Mucosa of descending colon (tissue), 3 donors: ENCODE measurements around the gene INSRR. TPM values are rescaled to one million over a fixed set of nuclear protein-coding genes. Genes with fewer than 3 reads are reported as not detected.

Experiments used
- ATAC-seq: fragments of 200-7000 bp; cut with Tn5 transposase; one replicate; pipeline ENCODE4 v1.9.1; 2020; ENCODE audit warnings: mild to moderate bottlenecking, moderate library complexity
- DNase-seq, 3 donors: peaks; one replicate each; pipeline ENCODE4 v3.0.0-alpha.2; 2020
- H3K36me3 ChIP-seq: fragments of 200-600 bp; one replicate; pipeline ENCODE4 v1.8.0; 2021; ENCODE audit warnings: low read depth, mild to moderate bottlenecking
- H3K4me1 ChIP-seq: fragments of 200-600 bp; one replicate; pipeline ENCODE4 v1.8.0; 2021; ENCODE audit warnings: low read depth, mild to moderate bottlenecking
- H3K4me3 ChIP-seq: fragments of 200-600 bp; one replicate; pipeline ENCODE4 v1.8.0; 2021; ENCODE audit warnings: mild to moderate bottlenecking
- H3K9me3 ChIP-seq: fragments of 200-600 bp; one replicate; pipeline ENCODE4 v1.8.0; 2021; ENCODE audit warnings: mild to moderate bottlenecking
- CTCF ChIP-seq: fragments of 200-600 bp; IDR thresholded peaks from one replicate; pipeline ENCODE4 v1.8.0; 2022; ENCODE audit warnings: antibody characterized with exemption, mild to moderate bottlenecking
- intact Hi-C, 2 donors: fragments of 100-400 bp; cut with DNase I in 1 of 2; cut with micrococcal nuclease in 1 of 2; formaldehyde crosslinking; loops; one replicate each; pipeline versions ENCODE4 v1.11.0 to v1.11.1; 2022; cut with DNase I, micrococcal nuclease
- total RNA-seq, 3 donors: library from RNA; stranded (reverse); fragmentation: NEBNext Ultra II Directional in 2 of 3; extraction: Animal tissue kit (Norgen Biotek cat#: 25700) in 2 of 3; gene quantifications; one replicate each; pipeline versions ENCODE4 v1.2.1 to v1.2.4, GENCODE V29; 2021 to 2023
- donor health status: DM: no; HTN: no; CAD: no; lungs with moderate emphysema.
- donor health status: DM: no; HTN: no; CAD: no.
- donor health status: DM: no; HTN: yes; CAD: no.

The INSRR gene
- total RNA-seq, 3 donors from 2014 or later: 0.06 to 0.09 TPM; not detected in 1

DNA sequence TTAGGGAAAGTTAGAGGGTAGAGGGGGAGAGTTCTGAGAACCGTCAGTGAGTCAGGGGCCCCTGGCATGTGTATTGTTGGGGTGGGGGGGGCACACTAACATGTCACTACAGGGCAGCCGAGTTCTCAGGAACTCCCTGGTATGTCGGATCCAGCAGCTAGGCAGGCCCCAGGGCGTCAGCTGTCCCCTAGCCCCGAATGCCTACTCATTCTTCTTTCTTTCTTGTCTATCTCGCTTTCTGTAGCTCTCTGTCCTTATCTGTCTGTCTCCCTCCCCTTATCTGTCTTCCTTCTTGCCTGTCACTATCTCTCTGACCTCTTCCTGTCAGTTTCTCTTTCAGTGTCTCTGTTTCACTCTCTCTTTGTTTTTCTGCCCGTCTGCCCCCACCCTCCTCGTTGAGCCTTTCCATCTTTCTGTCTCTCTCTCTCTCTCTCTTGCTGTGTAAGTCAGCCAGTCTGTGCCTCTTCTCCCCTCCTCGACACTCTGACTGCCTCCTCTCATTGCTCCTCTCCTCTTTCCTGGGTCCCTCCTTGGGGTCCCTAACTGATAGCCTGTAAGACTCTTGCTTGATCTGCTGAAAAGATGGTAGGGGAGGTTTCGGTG lies 4.2 kb upstream of the INSRR start:
- intact Hi-C loops: loop anchor here in 1 of 2 donors (5.0 kb wide), 1 partner anchor 66 kb away; no protein-coding TSS in a partner anchor
- H3K4me3 ChIP-seq: no peak overlapping the region
- DNase-seq (no peak), ATAC-seq (no peak)
- H3K4me1 ChIP-seq: peaks cover 17% of the 10 kb centered on the region
- H3K36me3 ChIP-seq: no peaks in the 10 kb centered on the region
- no peaks in the 10 kb centered on the region for H3K9me3 ChIP-seq
- no peak for TF ChIP-seq CTCF

DNA sequence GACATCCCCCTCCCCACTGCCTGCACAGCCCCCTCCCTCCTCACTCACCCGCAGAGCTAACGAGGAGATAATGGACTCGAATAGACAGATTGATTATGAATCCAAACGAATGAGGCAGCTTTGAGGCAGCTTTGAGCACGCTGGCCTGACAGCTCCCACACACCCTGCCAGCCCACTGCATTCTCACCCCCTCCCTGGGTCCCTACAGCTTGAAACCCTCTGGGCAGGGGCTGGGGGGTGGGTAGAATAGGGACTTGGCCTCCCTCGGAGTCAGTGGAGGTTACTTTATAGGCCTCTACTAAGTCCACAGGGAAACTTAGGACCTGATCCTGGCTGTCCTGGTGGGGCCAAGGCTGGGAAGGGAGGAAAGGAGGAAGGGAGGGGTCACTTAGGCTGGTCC lies 3.7 kb upstream of the INSRR start:
- H3K4me1 ChIP-seq: peaks cover 17% of the 10 kb centered on the region
- H3K4me3 ChIP-seq: no peak overlapping the region
- H3K36me3 ChIP-seq: no peaks in the 10 kb centered on the region
- no peak for ATAC-seq
- intact Hi-C loops: loop anchor here in 1 of 2 donors (5.0 kb wide), 1 partner anchor 65 kb away; no protein-coding TSS in a partner anchor
- DNase-seq: no peak
- H3K9me3 ChIP-seq: no peaks in the 10 kb centered on the region
- no peak for TF ChIP-seq CTCF

DNA sequence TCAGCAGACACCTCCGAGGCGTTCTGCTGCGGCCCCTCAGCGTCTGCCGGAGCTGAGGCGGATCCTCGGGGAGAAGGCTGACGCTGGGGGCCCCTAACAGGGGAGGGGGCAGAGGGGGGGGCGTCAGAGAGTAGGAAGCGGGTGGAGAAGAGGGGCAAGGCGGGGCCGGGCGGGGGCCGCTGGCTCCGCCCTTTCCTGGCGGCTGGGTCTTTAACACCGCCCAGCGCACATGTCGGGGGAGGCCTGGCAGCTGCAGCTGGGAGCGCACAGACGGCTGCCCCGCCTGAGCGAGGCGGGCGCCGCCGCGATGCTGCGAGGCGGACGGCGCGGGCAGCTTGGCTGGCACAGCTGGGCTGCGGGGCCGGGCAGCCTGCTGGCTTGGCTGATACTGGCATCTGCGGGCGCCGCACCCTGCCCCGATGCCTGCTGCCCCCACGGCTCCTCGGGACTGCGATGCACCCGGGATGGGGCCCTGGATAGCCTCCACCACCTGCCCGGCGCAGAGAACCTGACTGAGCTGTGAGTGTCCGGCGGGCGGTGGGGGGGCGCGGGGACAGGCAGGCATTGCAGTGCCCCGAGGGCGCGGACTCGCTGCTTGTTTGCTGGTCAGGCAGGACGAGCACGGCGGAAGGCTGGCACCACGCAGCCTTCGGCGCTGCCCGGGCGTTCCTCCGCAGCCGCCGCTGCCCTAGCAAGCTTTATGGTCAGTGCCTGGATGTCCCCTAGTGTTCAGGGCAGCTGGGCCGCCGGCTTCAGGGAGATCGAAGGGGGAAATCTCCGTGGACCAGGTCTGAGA lies 1.9 kb upstream of the INSRR start, which contains the start of gene NTRK1:
TSS of gene NTRK1 (plus strand) at position 238 of the 796 bp plus-strand sequence. CDS start at position 308, 70 bp downstream.
- DNase-seq (peak in 2 of 3 donors; percentile 18 to 46), ATAC-seq (peak; percentile 62)
- Histone ChIP-seq H3K4me1 (peaks cover 17% of the 10 kb centered on the region), H3K4me3 (no peak within 1 kb of the TSS), H3K36me3 (no peaks in the 10 kb centered on the region), H3K9me3 (no peaks in the 10 kb centered on the region)
- intact Hi-C loops: loop anchor here in 1 of 2 donors (5.0 kb wide), 1 partner anchor 64 kb away; no protein-coding TSS in a partner anchor
- no peak for TF ChIP-seq CTCF

GRCh38 chr1:156860113-156860627 lies 1.3 kb upstream of the INSRR start:
- Histone ChIP-seq H3K4me3 (no peak overlapping the region), H3K36me3 (no peaks in the 10 kb centered on the region), H3K9me3 (no peaks in the 10 kb centered on the region), H3K4me1 (peaks cover 17% of the 10 kb centered on the region)
- ATAC-seq (peak; percentile 71), DNase-seq (peak in 2 of 3 donors; percentile 44 to 61)
- TF ChIP-seq CTCF: peak; percentile 47
- intact Hi-C loops: loop anchor here in 1 of 2 donors (5.0 kb wide), 1 partner anchor 63 kb away; no protein-coding TSS in a partner anchor

GRCh38 chr1:156859523-156860112 lies 701 bp upstream of the INSRR start:
- ATAC-seq: peak; percentile 31
- no peak for DNase-seq

More at GRCh38 chr1:156859523-156860112, 701 bp upstream of the INSRR start:
- H3K4me1 ChIP-seq: peaks cover 17% of the 10 kb centered on the region
- no peak overlapping the region for H3K4me3 ChIP-seq
- intact Hi-C loops: loop anchor here in 1 of 2 donors (5.0 kb wide), 1 partner anchor 62 kb away; no protein-coding TSS in a partner anchor
- H3K36me3 ChIP-seq: no peaks in the 10 kb centered on the region
- TF ChIP-seq CTCF: no peak
- no peaks in the 10 kb centered on the region for H3K9me3 ChIP-seq
